ENCODE data around the gene AP1M1.
"Not testable (repeated sequence)": the region's sequence is repeated elsewhere in the genome, so short reads cannot be mapped to it uniquely, and the experiment has no call there.

The AP1M1 gene

GRCh38 chr19:16166417-16166816 is 31.3 kb upstream of the AP1M1 start:
- H3K4me1 ChIP-seq (ENCODE audit: insufficient read depth, low read length) = no peaks in the 10 kb centered on the region
- H3K27me3 ChIP-seq (ENCODE audit: insufficient read depth, low read length) = peaks cover 2% of the 10 kb centered on the region
- no peak overlapping the region for H2AFZ ChIP-seq (ENCODE audit: low read depth, low read length)
- no peaks in the 10 kb centered on the region for H3K36me3 ChIP-seq (ENCODE audit: insufficient read depth, low read length)
- no peak overlapping the region for H3K4me3 ChIP-seq (ENCODE audit: low read length)
- no peaks in the 10 kb centered on the region for H3K9me3 ChIP-seq (ENCODE audit: low read length)

GRCh38 chr19:16167055-16167454 is 30.7 kb upstream of the AP1M1 start:
- no peaks in the 10 kb centered on the region for H3K9me3 ChIP-seq (ENCODE audit: low read length)

GRCh38 chr19:16168465-16169081 is 29.1 kb upstream of the AP1M1 start:
- Histone ChIP-seq H3K4me1 (ENCODE audit: insufficient read depth, low read length) (no peaks in the 10 kb centered on the region), H3K27me3 (ENCODE audit: insufficient read depth, low read length) (peaks cover 2% of the 10 kb centered on the region), H3K36me3 (ENCODE audit: insufficient read depth, low read length) (no peaks in the 10 kb centered on the region), H3K9me3 (ENCODE audit: low read length) (no peaks in the 10 kb centered on the region), H3K4me3 (ENCODE audit: low read length) (no peak overlapping the region), H2AFZ (ENCODE audit: low read depth, low read length) (no peak overlapping the region)

More at GRCh38 chr19:16167055-16167454, 30.7 kb upstream of the AP1M1 start:
- H2AFZ ChIP-seq (ENCODE audit: low read depth, low read length) = no peak overlapping the region
- no peaks in the 10 kb centered on the region for H3K4me1 ChIP-seq (ENCODE audit: insufficient read depth, low read length)
- peaks cover 2% of the 10 kb centered on the region for H3K27me3 ChIP-seq (ENCODE audit: insufficient read depth, low read length)
- no peaks in the 10 kb centered on the region for H3K36me3 ChIP-seq (ENCODE audit: insufficient read depth, low read length)
- no peak overlapping the region for H3K4me3 ChIP-seq (ENCODE audit: low read length)

DNA sequence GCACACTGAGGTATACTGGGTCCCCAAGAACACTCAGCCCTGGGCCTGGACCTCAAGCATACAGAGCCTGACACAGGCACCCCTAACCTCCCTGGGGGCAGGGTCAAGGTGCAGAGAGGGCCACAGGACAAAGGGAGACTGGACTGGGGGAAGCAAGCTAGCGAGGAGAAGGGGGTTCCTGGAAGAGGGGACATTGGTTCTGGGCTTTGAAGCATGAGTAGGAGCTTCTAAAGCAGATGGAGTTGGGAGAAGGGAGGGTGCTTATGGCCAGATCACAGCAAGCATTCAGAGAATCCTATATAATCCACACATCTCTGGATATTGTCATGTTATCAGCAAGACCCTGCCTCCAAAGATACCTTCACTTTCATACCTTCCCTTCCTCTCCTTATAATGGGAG is 27.6 kb upstream of the AP1M1 start:
- Histone ChIP-seq H3K4me1 (ENCODE audit: insufficient read depth, low read length) (no peaks in the 10 kb centered on the region), H3K36me3 (ENCODE audit: insufficient read depth, low read length) (no peaks in the 10 kb centered on the region), H3K27me3 (ENCODE audit: insufficient read depth, low read length) (no peaks in the 10 kb centered on the region), H3K4me3 (ENCODE audit: low read length) (no peak overlapping the region), H2AFZ (ENCODE audit: low read depth, low read length) (no peak overlapping the region), H3K9me3 (ENCODE audit: low read length) (no peaks in the 10 kb centered on the region)

DNA sequence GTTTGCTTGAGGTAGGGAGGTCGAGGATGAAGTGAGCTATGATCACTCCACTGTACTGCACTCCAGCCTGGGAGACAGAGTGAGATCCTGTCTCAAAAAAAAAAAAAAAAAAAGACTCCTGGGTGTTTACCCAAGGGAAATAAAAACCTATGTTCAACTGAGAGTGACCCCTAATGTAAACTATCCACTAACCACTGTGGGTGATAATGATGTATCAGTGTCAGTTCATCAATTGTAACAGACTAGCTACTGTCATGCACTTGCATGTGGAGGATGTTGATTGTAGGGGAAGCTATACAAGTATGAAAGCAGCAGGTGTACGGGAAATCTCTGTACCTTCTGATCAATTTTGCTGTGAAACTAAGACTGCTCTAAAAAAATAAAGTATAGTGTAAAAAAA is 21.8 kb upstream of the AP1M1 start:
- Histone ChIP-seq H3K4me3 (ENCODE audit: low read length) (no peak overlapping the region), H2AFZ (ENCODE audit: low read depth, low read length) (no peak overlapping the region), H3K4me1 (ENCODE audit: insufficient read depth, low read length) (no peaks in the 10 kb centered on the region)

GRCh38 chr19:16178866-16179265 is 18.8 kb upstream of the AP1M1 start:
- not testable (repeated sequence) for H3K4me3 ChIP-seq (ENCODE audit: low read length); H3K36me3 ChIP-seq (ENCODE audit: insufficient read depth, low read length); H3K4me1 ChIP-seq (ENCODE audit: insufficient read depth, low read length); H2AFZ ChIP-seq (ENCODE audit: low read depth, low read length); H3K9me3 ChIP-seq (ENCODE audit: low read length); H3K27me3 ChIP-seq (ENCODE audit: insufficient read depth, low read length)

More for the DNA sequence above, 21.8 kb upstream of the AP1M1 start:
- no peaks in the 10 kb centered on the region for H3K9me3 ChIP-seq (ENCODE audit: low read length)
- no peaks in the 10 kb centered on the region for H3K27me3 ChIP-seq (ENCODE audit: insufficient read depth, low read length)
- no peaks in the 10 kb centered on the region for H3K36me3 ChIP-seq (ENCODE audit: insufficient read depth, low read length)

GRCh38 chr19:16180611-16181010 is 17.1 kb upstream of the AP1M1 start:
- H3K27me3 ChIP-seq (ENCODE audit: insufficient read depth, low read length) = no peaks in the 10 kb centered on the region
- no peak overlapping the region for H2AFZ ChIP-seq (ENCODE audit: low read depth, low read length)
- H3K36me3 ChIP-seq (ENCODE audit: insufficient read depth, low read length) = no peaks in the 10 kb centered on the region
- H3K9me3 ChIP-seq (ENCODE audit: low read length) = no peaks in the 10 kb centered on the region
- H3K4me3 ChIP-seq (ENCODE audit: low read length) = no peak overlapping the region
- H3K4me1 ChIP-seq (ENCODE audit: insufficient read depth, low read length) = no peaks in the 10 kb centered on the region

- H3K4me3 ChIP-seq (ENCODE audit: low read length) = peak overlapping the region; percentile 59
- H3K4me1 ChIP-seq (ENCODE audit: insufficient read depth, low read length) = peaks cover 7% of the 10 kb centered on the region
- H2AFZ ChIP-seq (ENCODE audit: low read depth, low read length) = peak overlapping the region; percentile 35
These were observed 13.0 kb upstream of the AP1M1 start for GRCh38 chr19:16184665-16185122.

GRCh38 chr19:16185123-16185767 is 12.5 kb upstream of the AP1M1 start, which contains the start of gene FAM32A:
Gene FAM32A (plus strand): TSS chr19:16185410. CDS start chr19:16185443, 33 bp downstream.
- Histone ChIP-seq H2AFZ (ENCODE audit: low read depth, low read length) (peak within 1 kb of the TSS; percentile 35), H3K4me3 (ENCODE audit: low read length) (peak within 1 kb of the TSS; percentile 59), H3K4me1 (ENCODE audit: insufficient read depth, low read length) (peaks cover 7% of the 10 kb centered on the region), H3K9me3 (ENCODE audit: low read length) (no peaks in the 10 kb centered on the region), H3K27me3 (ENCODE audit: insufficient read depth, low read length) (no peaks in the 10 kb centered on the region), H3K36me3 (ENCODE audit: insufficient read depth, low read length) (peaks cover 27% of the 10 kb centered on the region)

More at GRCh38 chr19:16184665-16185122, 13.0 kb upstream of the AP1M1 start:
- Histone ChIP-seq H3K9me3 (ENCODE audit: low read length) (no peaks in the 10 kb centered on the region), H3K36me3 (ENCODE audit: insufficient read depth, low read length) (peaks cover 21% of the 10 kb centered on the region), H3K27me3 (ENCODE audit: insufficient read depth, low read length) (no peaks in the 10 kb centered on the region)

GRCh38 chr19:16185768-16186123 is 12.0 kb upstream of the AP1M1 start:
- H3K36me3 ChIP-seq (ENCODE audit: insufficient read depth, low read length) = peaks cover 32% of the 10 kb centered on the region
- peak overlapping the region; percentile 59 for H3K4me3 ChIP-seq (ENCODE audit: low read length)
- H3K4me1 ChIP-seq (ENCODE audit: insufficient read depth, low read length) = peaks cover 7% of the 10 kb centered on the region
- H3K27me3 ChIP-seq (ENCODE audit: insufficient read depth, low read length) = no peaks in the 10 kb centered on the region
- H3K9me3 ChIP-seq (ENCODE audit: low read length) = no peaks in the 10 kb centered on the region
- H2AFZ ChIP-seq (ENCODE audit: low read depth, low read length) = no peak overlapping the region

DNA sequence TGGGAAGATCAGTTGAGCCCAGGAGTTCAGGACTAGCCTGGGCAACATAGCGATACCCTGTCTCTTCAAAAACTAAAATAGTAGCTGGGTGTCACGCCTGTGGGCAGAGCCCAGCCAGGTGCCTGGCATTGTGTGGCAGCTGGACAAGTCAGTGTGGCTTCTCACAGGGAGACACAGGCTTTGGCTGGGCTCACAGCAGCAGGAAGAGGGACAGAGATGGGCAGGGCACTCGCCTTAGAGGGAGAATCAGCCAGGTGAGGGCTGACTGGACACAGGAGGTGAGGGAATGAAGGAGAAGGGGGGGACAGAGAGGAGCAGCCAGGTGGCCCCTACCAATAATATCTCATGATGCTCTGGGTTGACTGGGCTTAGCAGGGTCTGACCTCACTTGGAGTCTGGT is 9.2 kb upstream of the AP1M1 start:
- no peak overlapping the region for H2AFZ ChIP-seq (ENCODE audit: low read depth, low read length)
- H3K4me3 ChIP-seq (ENCODE audit: low read length) = no peak overlapping the region
- H3K27me3 ChIP-seq (ENCODE audit: insufficient read depth, low read length) = no peaks in the 10 kb centered on the region
- no peaks in the 10 kb centered on the region for H3K9me3 ChIP-seq (ENCODE audit: low read length)
- H3K36me3 ChIP-seq (ENCODE audit: insufficient read depth, low read length) = peaks cover 50% of the 10 kb centered on the region
- peaks cover 7% of the 10 kb centered on the region for H3K4me1 ChIP-seq (ENCODE audit: insufficient read depth, low read length)

DNA sequence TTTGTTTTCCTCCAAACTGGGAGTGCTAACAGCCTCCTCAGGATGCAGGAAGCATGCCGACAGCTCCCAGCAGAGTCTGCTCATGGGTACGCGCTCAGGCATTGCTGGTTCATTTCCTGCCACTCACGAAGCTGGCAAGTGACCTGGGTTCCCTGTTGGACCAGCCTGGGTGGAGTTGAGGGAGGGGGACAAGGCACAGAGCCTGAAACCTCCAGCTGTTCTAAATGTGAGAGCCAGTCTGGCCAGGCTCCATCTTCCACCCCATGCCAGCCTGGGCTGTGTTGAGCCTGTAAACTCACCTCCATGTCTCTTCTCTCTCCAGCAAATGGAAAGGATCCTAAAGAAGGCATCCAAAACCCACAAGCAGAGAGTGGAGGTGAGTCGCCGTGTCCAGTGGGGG is 7.5 kb upstream of the AP1M1 start:
- peaks cover 51% of the 10 kb centered on the region for H3K36me3 ChIP-seq (ENCODE audit: insufficient read depth, low read length)
- no peaks in the 10 kb centered on the region for H3K27me3 ChIP-seq (ENCODE audit: insufficient read depth, low read length)
- H3K4me1 ChIP-seq (ENCODE audit: insufficient read depth, low read length) = peaks cover 7% of the 10 kb centered on the region
- H2AFZ ChIP-seq (ENCODE audit: low read depth, low read length) = no peak overlapping the region
- H3K9me3 ChIP-seq (ENCODE audit: low read length) = no peaks in the 10 kb centered on the region
- no peak overlapping the region for H3K4me3 ChIP-seq (ENCODE audit: low read length)

DNA sequence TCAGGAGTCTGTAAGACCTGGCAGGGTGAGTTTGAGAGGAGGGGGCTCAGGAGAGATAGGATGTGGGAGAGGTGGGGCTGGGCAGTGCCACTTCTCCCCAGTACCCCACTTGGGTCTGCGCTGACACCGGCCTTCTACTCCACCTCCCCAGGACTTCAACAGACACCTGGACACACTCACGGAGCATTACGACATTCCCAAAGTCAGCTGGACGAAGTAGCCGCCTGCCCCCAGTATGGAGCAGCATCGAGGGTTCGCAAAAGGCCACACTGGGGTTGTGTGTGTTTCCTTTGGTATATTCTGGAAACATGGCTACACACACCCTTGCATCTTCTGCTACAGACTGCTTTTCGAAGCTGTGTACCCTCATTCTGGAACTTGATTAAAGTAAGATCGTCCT is 7.0 kb upstream of the AP1M1 start:
- Histone ChIP-seq H3K27me3 (ENCODE audit: insufficient read depth, low read length) (no peaks in the 10 kb centered on the region), H3K4me3 (ENCODE audit: low read length) (no peak overlapping the region), H2AFZ (ENCODE audit: low read depth, low read length) (no peak overlapping the region), H3K4me1 (ENCODE audit: insufficient read depth, low read length) (peaks cover 7% of the 10 kb centered on the region), H3K36me3 (ENCODE audit: insufficient read depth, low read length) (peaks cover 51% of the 10 kb centered on the region), H3K9me3 (ENCODE audit: low read length) (no peaks in the 10 kb centered on the region)

All from neuron (in vitro differentiated cells).